GM12878 (cell line): ENCODE data around the gene POLR1A. TPM values are rescaled to one million over a fixed set of nuclear protein-coding genes. Genes with fewer than 3 reads are reported as not detected.

Source experiments
- ASH2L ChIP-seq: fragments of 300-600, 200-600 bp; sonication (generic); IDR thresholded peaks from 2 replicates; pipeline ENCODE4 v1.6.1; 2017; ENCODE audit warnings: low read depth, mild to moderate bottlenecking, borderline replicate concordance
- BACH1 ChIP-seq: fragments of 450-650 bp; IDR thresholded peaks from 2 replicates; pipeline ENCODE4 v1.6.1; 2017; ENCODE audit warnings: mild to moderate bottlenecking, borderline replicate concordance
- CHD1 ChIP-seq: IDR thresholded peaks from 2 replicates; pipeline ENCODE4 v1.6.1; 2012; ENCODE audit warnings: low read depth, low read length, improper control_type of control experiment
- DPF2 ChIP-seq: fragments of 450-650 bp; IDR thresholded peaks from 2 replicates; pipeline ENCODE4 v1.6.1; 2017; ENCODE audit warnings: mild to moderate bottlenecking
- EGR1 ChIP-seq, 2 experiments: IDR thresholded peaks; 1 replicate in 1 of 2; 2 replicates in 1 of 2; pipeline ENCODE4 v1.6.1; 2011 to 2012; ENCODE audit warnings: low read depth in 2 of 2, low read length in 2 of 2, borderline replicate concordance in 1 of 2, mild to moderate bottlenecking in 1 of 2, moderate library complexity in 1 of 2
- ETV6 ChIP-seq, 2 experiments: fragments of 450-650 bp in 1 of 2; IDR thresholded peaks in 1 of 2; conservative IDR thresholded peaks in 1 of 2; 2 replicates each; pipeline ENCODE4 v1.6.1; 2014; ENCODE audit warnings: antibody characterized with exemption in 1 of 2, borderline replicate concordance in 1 of 2, low read depth in 1 of 2, mild to moderate bottlenecking in 1 of 2, moderate library complexity in 1 of 2
- EZH2 ChIP-seq: IDR thresholded peaks from 2 replicates; pipeline ENCODE4 v1.6.1; 2012; ENCODE audit warnings: low read depth, mild to moderate bottlenecking, control low read depth, inconsistent platforms, low read length, borderline replicate concordance; ENCODE audit not compliant: control insufficient read depth
- FOS ChIP-seq: IDR thresholded peaks from 3 replicates; pipeline ENCODE4 v1.6.1; 2011; ENCODE audit warnings: borderline replicate concordance; ENCODE audit not compliant: insufficient read length; ENCODE audit errors: extremely low read depth
- IKZF1 ChIP-seq: fragments of 450-650 bp; conservative IDR thresholded peaks from 2 replicates; pipeline ENCODE4 v1.6.1; 2017; ENCODE audit warnings: antibody characterized with exemption, mild to moderate bottlenecking
- IKZF2 ChIP-seq, 2 experiments: fragments of 450-650 bp; IDR thresholded peaks; 2 replicates each; pipeline ENCODE4 v1.6.1; 2017; ENCODE audit warnings: mild to moderate bottlenecking in 2 of 2, moderate library complexity in 2 of 2
- IRF4 ChIP-seq: IDR thresholded peaks from 2 replicates; pipeline ENCODE4 v1.6.1; 2011; ENCODE audit warnings: low read depth, low read length
- JUND ChIP-seq: IDR thresholded peaks from 2 replicates; pipeline ENCODE4 v1.6.1; 2012; ENCODE audit warnings: low read depth, mild to moderate bottlenecking, low read length, improper control_type of control experiment, moderate library complexity
- PML ChIP-seq: IDR thresholded peaks from 2 replicates; pipeline ENCODE4 v1.6.1; 2012; ENCODE audit warnings: low read length, inconsistent platforms
- POLR2AphosphoS2 ChIP-seq: IDR thresholded peaks from 2 replicates; pipeline ENCODE4 v1.6.1; 2011; ENCODE audit warnings: low read depth, mild to moderate bottlenecking, low read length, improper control_type of control experiment, moderate library complexity
- POU2F2 ChIP-seq: IDR thresholded peaks from 3 replicates; pipeline ENCODE4 v1.6.1; 2011; ENCODE audit warnings: low read depth, mild to moderate bottlenecking, low read length, borderline replicate concordance
- RAD21 ChIP-seq: IDR thresholded peaks from 2 replicates; pipeline ENCODE4 v1.6.1; 2011; ENCODE audit warnings: mild to moderate bottlenecking, low read depth, low read length, moderate library complexity; ENCODE audit not compliant: insufficient read depth
- RELA ChIP-seq: fragments of 450-650 bp; IDR thresholded peaks from 2 replicates; pipeline ENCODE4 v1.8.0; 2014; ENCODE audit warnings: borderline replicate concordance; ENCODE audit not compliant: partially characterized antibody
- SIX5 ChIP-seq: IDR thresholded peaks from 2 replicates; pipeline ENCODE4 v1.6.1; 2011; ENCODE audit warnings: mild to moderate bottlenecking, low read depth, low read length, moderate library complexity; ENCODE audit not compliant: severe bottlenecking
- STAT3 ChIP-seq: IDR thresholded peaks from 2 replicates; pipeline ENCODE4 v1.6.1; 2011; ENCODE audit warnings: low read depth, low read length, improper control_type of control experiment
- TBL1XR1 ChIP-seq: IDR thresholded peaks from 2 replicates; pipeline ENCODE4 v1.6.1; 2012; ENCODE audit warnings: low read depth, low read length, improper control_type of control experiment
- TCF3 ChIP-seq: IDR thresholded peaks from 2 replicates; pipeline ENCODE4 v1.6.1; 2012; ENCODE audit warnings: low read depth, mild to moderate bottlenecking, low read length, borderline replicate concordance; ENCODE audit not compliant: insufficient read depth
- ZNF24 ChIP-seq: fragments of 450-650 bp; IDR thresholded peaks from 2 replicates; pipeline ENCODE4 v1.6.1; 2017; ENCODE audit warnings: antibody characterized with exemption, mild to moderate bottlenecking
- ZNF274 ChIP-seq: IDR thresholded peaks from one replicate; pipeline ENCODE4 v1.8.0; 2011; ENCODE audit not compliant: insufficient read length, insufficient read depth
- ZNF384 ChIP-seq: IDR thresholded peaks from 2 replicates; pipeline ENCODE4 v1.6.1; 2012; ENCODE audit warnings: low read depth, mild to moderate bottlenecking, low read length, improper control_type of control experiment, borderline replicate concordance
- polyA plus RNA-seq, 11 experiments: library from polyadenylated mRNA; depleted of rRNA in 4 of 11; unstranded in 6 of 11; stranded (reverse) in 5 of 11; fragments of >200 nt; fragmentation: Nextera tagmentation in 4 of 11; fragmentation: Illumina TruSeq in 1 of 11; extraction: Ambion mirVana in 4 of 11; extraction: Trizol in 1 of 11; gene quantifications; 1 replicate in 1 of 11; 2 replicates in 10 of 11; pipeline versions ENCODE4 v1.2.1 to v1.2.3, GENCODE V29; 2011 to 2016; ENCODE audit warnings: inconsistent platforms in 2 of 11, missing spikeins in 2 of 11, low read depth in 1 of 11
- total RNA-seq, 4 experiments: library from RNA; depleted of rRNA in 3 of 4; stranded (reverse); fragments of >200 nt in 3 of 4; fragmentation: Illumina TruSeq in 1 of 4; extraction: Trizol in 1 of 4; gene quantifications; 2 replicates each; pipeline versions ENCODE4 v1.2.1 to v1.2.3, GENCODE V29; 2013 to 2021
- TF ChIP-seq, protein P1 (sequence below): fragments of 450-650 bp; IDR thresholded peaks from 2 replicates; pipeline ENCODE4 v1.6.1; 2016; ENCODE audit warnings: mild to moderate bottlenecking
- TF ChIP-seq, protein P2 (sequence below), 3 experiments: IDR thresholded peaks in 2 of 3; conservative IDR thresholded peaks in 1 of 3; 2 replicates each; pipeline ENCODE4 v1.5.1; 2011; ENCODE audit warnings: low read depth in 3 of 3, low read length in 3 of 3, mild to moderate bottlenecking in 3 of 3, control low read depth in 2 of 3, moderate library complexity in 2 of 3, inconsistent platforms in 1 of 3, mixed read lengths in 1 of 3; ENCODE audit not compliant: control insufficient read depth in 2 of 3, insufficient read depth in 1 of 3; ENCODE audit errors: extremely low read depth in 1 of 3

Gene POLR1A
- total and polyA plus RNA-seq, 10 of the 15 experiments (the other 5 are each of a cell fraction or from before 2014, with no cell fraction given): 2.1 to 53.9 (median 17.8) TPM

DNA sequence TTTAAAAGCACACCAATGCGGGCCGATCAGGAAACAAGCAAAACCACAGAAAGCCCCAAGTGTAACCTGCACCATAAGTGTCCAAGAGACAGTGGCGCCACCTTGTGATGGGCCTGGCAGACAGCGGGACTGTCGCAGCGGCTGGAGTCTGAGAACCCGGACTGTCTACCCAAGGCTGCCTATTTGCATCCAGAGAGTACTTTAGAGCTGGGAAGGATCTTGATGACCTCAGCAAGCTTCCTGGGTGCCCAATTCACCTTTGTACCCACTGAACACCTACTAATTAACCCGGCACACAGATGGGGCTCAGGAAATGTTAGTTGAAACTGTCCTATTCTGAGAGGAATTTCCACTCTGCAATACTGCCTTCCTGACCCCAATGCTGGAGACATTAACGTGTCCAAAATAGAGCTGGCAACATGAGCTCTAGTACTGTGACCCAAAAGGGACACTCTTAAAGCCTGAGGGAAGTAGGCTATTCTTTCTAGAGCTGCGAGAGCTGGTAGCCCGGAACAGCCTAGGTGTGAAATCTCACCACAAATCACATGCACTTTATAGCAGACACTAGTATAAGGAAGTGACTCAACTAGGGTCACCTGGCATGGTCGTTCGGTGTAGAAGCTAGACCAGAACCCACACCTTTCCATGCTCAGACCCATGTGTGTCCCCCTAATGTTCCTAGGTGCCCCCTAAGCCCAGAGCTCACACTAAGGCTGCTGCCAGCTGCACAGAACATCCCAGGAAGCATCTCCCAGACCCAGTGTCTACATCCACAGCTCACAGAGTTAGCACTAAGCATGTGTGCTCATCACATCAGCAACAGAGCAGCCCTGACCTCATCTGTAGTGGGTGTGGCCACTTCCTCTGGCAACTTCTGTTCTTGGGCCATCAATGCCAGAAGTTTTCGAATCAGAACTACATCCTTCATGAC is 25.4 kb downstream of the POLR1A start (continued):
- TF ChIP-seq EZH2 (no peak), DPF2 (peak; percentile 50; the same call in 1 of the 2 replicates), CHD1 (no peak), RELA (peak; percentile 29), TCF3 (no peak), IRF4 (0 out of 2 replicates have a peak, but pooled peaks have one; percentile 31), IKZF2 (IDR thresholded peaks at IDR 0.05) (peak; percentile 20 to 22; a peak in 1 of 4 replicates), JUND (no peak), SIX5 (no peak), BACH1 (peak; percentile 29; the same call in 1 of the 2 replicates), POLR2AphosphoS2 (no peak), ZNF384 (no peak), ASH2L (no peak), ETV6 (conservative IDR thresholded peaks at IDR 0.05 in 1 of 2, IDR thresholded peaks at IDR 0.05 in 1 of 2; ENCODE audit: borderline replicate concordance in 1 of 2, low read depth in 1 of 2) (no peak), ZNF24 (no peak), IKZF1 (peak; percentile 65), EGR1 (IDR thresholded peaks at IDR 0.05; ENCODE audit: borderline replicate concordance in 1 of 2, low read depth in 2 of 2, low read length in 2 of 2) (no peak), RAD21 (peak; percentile 83), TBL1XR1 (no peak), STAT3 (no peak), FOS (no peak), PML (no peak), POU2F2 (peak; percentile 63; the same call in 1 of the 3 replicates), ZNF274 (no peak)
- TF ChIP-seq, protein P1, sequence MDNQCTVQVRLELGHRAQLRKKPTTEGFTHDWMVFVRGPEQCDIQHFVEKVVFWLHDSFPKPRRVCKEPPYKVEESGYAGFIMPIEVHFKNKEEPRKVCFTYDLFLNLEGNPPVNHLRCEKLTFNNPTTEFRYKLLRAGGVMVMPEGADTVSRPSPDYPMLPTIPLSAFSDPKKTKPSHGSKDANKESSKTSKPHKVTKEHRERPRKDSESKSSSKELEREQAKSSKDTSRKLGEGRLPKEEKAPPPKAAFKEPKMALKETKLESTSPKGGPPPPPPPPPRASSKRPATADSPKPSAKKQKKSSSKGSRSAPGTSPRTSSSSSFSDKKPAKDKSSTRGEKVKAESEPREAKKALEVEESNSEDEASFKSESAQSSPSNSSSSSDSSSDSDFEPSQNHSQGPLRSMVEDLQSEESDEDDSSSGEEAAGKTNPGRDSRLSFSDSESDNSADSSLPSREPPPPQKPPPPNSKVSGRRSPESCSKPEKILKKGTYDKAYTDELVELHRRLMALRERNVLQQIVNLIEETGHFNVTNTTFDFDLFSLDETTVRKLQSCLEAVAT: peak; percentile 79
- TF ChIP-seq, protein P2, sequence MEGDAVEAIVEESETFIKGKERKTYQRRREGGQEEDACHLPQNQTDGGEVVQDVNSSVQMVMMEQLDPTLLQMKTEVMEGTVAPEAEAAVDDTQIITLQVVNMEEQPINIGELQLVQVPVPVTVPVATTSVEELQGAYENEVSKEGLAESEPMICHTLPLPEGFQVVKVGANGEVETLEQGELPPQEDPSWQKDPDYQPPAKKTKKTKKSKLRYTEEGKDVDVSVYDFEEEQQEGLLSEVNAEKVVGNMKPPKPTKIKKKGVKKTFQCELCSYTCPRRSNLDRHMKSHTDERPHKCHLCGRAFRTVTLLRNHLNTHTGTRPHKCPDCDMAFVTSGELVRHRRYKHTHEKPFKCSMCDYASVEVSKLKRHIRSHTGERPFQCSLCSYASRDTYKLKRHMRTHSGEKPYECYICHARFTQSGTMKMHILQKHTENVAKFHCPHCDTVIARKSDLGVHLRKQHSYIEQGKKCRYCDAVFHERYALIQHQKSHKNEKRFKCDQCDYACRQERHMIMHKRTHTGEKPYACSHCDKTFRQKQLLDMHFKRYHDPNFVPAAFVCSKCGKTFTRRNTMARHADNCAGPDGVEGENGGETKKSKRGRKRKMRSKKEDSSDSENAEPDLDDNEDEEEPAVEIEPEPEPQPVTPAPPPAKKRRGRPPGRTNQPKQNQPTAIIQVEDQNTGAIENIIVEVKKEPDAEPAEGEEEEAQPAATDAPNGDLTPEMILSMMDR (IDR thresholded peaks at IDR 0.05 in 2 of 3, conservative IDR thresholded peaks at IDR 0.05 in 1 of 3; ENCODE audit: control insufficient read depth in 2 of 3, extremely low read depth in 1 of 3, insufficient read depth in 1 of 3, low read depth in 3 of 3, low read length in 3 of 3): peak; percentile 80 to 90 (median 82)
